Keratinocyte (primary cell): ENCODE measurements around the gene RASIP1. TPM values are rescaled to one million over a fixed set of nuclear protein-coding genes. Genes with fewer than 3 reads are reported as not detected.
"Not testable (repeated sequence)": the region's sequence is repeated elsewhere in the genome, so short reads cannot be mapped to it uniquely, and the experiment has no call there.

Source experiments
- DNase-seq: peaks from one replicate; pipeline ENCODE4 v3.0.0-alpha.2; 2011; ENCODE audit warnings: low read depth, missing footprints, low spot score
- FAIRE-seq: peaks from 2 replicates; lab custom pipeline; 2011; peaks lifted over from hg19 to GRCh38; lab: Jason Lieb, UNC
- H2AFZ ChIP-seq: 2 replicates; pipeline ENCODE4 v1.6.0; 2012; ENCODE audit warnings: low read length, control low read depth, inconsistent platforms; ENCODE audit not compliant: control insufficient read depth
- H3K27ac ChIP-seq: 2 replicates; pipeline ENCODE4 v1.5.1; 2011; ENCODE audit warnings: low read length; ENCODE audit not compliant: control insufficient read depth, insufficient read depth
- H3K27me3 ChIP-seq: 3 replicates; pipeline ENCODE4 v1.6.0; 2011; ENCODE audit warnings: low read length; ENCODE audit not compliant: control insufficient read depth, insufficient read depth; ENCODE audit errors: extremely low read depth
- H3K36me3 ChIP-seq, 2 experiments: 2 replicates in 1 of 2; 3 replicates in 1 of 2; pipeline ENCODE4 v1.5.1; 2011; ENCODE audit warnings: low read length in 2 of 2, mild to moderate bottlenecking in 1 of 2; ENCODE audit not compliant: control insufficient read depth in 2 of 2, insufficient read depth in 2 of 2; ENCODE audit errors: extremely low read depth in 1 of 2
- H3K4me1 ChIP-seq: 3 replicates; pipeline ENCODE4 v1.5.1; 2011; ENCODE audit warnings: low read length; ENCODE audit not compliant: control insufficient read depth, insufficient read depth; ENCODE audit errors: extremely low read depth
- H3K4me2 ChIP-seq: 3 replicates; pipeline ENCODE4 v1.6.0; 2011; ENCODE audit warnings: low read depth, low read length; ENCODE audit not compliant: control insufficient read depth, insufficient read depth; ENCODE audit errors: extremely low read depth
- H3K4me3 ChIP-seq, 3 experiments: fragments of 200-600 bp in 1 of 3; sonication (generic) in 1 of 3; 2 replicates in 2 of 3; 3 replicates in 1 of 3; pipeline ENCODE4 v1.5.1; 2011 to 2016; ENCODE audit warnings: low read length in 3 of 3, mild to moderate bottlenecking in 3 of 3, control low read depth in 2 of 3, inconsistent platforms in 1 of 3, low read depth in 1 of 3, mixed read lengths in 1 of 3, mixed run types in 1 of 3, moderate library complexity in 1 of 3; ENCODE audit not compliant: control insufficient read depth in 2 of 3, insufficient read depth in 2 of 3; ENCODE audit errors: extremely low read depth in 1 of 3
- H3K79me2 ChIP-seq: 2 replicates; pipeline ENCODE4 v1.6.0; 2012; ENCODE audit warnings: low read length; ENCODE audit not compliant: control insufficient read depth, insufficient read depth
- H3K9ac ChIP-seq: 3 replicates; pipeline ENCODE4 v1.6.0; 2011; ENCODE audit warnings: low read length; ENCODE audit not compliant: control insufficient read depth, insufficient read depth; ENCODE audit errors: extremely low read depth
- H3K9me1 ChIP-seq: 3 replicates; pipeline ENCODE4 v1.6.0; 2011; ENCODE audit warnings: low read length; ENCODE audit not compliant: control insufficient read depth, insufficient read depth; ENCODE audit errors: extremely low read depth
- H3K9me3 ChIP-seq: 2 replicates; pipeline ENCODE4 v1.5.1; 2012; ENCODE audit warnings: low read depth, low read length; ENCODE audit not compliant: control insufficient read depth
- H4K20me1 ChIP-seq: 3 replicates; pipeline ENCODE4 v1.6.0; 2011; ENCODE audit warnings: low read length; ENCODE audit not compliant: control insufficient read depth, insufficient read depth; ENCODE audit errors: extremely low read depth
- EZH2 ChIP-seq: IDR thresholded peaks from one replicate; pipeline ENCODE4 v1.6.1; 2012; ENCODE audit warnings: inconsistent platforms, mild to moderate bottlenecking, low read length, moderate library complexity
- dilution Hi-C: fragments of 300-500 bp; cut with MboI; formaldehyde crosslinking; loops from one replicate; pipeline ENCODE4 v1.7.0; 2020; ENCODE audit warnings: low sequenced_read_pairs; ENCODE audit not compliant: extremely low pct_ligation_motif_present
- polyA plus RNA-seq, 5 experiments: library from polyadenylated mRNA; depleted of rRNA in 3 of 5; stranded (reverse) in 3 of 5; stranded (forward) in 1 of 5; unstranded in 1 of 5; fragments of >200 nt; gene quantifications; 1 replicate in 1 of 5; 2 replicates in 3 of 5; 3 replicates in 1 of 5; pipeline versions ENCODE4 v1.2.1 to v1.2.3, GENCODE V29; 2011 to 2012; ENCODE audit warnings: missing spikeins in 2 of 5, low read depth in 1 of 5, low replicate concordance in 1 of 5
- TF ChIP-seq, protein P1 (sequence below), 3 experiments: IDR thresholded peaks in 1 of 3; conservative IDR thresholded peaks in 1 of 3; optimal IDR thresholded peaks in 1 of 3; 2 replicates in 2 of 3; 3 replicates in 1 of 3; pipeline versions ENCODE3 to v1.5.1; 2011; ENCODE audit warnings: low read length in 3 of 3, mild to moderate bottlenecking in 3 of 3, moderate library complexity in 2 of 3, control low read depth in 1 of 3, inconsistent platforms in 1 of 3; ENCODE audit not compliant: insufficient read depth in 2 of 3; ENCODE audit errors: extremely low read depth in 1 of 3

The RASIP1 gene
- polyA plus RNA-seq, 1 donor (not counting 4 experiments of a cell fraction or from before 2014, with no cell fraction given): 2.3 TPM

DNA sequence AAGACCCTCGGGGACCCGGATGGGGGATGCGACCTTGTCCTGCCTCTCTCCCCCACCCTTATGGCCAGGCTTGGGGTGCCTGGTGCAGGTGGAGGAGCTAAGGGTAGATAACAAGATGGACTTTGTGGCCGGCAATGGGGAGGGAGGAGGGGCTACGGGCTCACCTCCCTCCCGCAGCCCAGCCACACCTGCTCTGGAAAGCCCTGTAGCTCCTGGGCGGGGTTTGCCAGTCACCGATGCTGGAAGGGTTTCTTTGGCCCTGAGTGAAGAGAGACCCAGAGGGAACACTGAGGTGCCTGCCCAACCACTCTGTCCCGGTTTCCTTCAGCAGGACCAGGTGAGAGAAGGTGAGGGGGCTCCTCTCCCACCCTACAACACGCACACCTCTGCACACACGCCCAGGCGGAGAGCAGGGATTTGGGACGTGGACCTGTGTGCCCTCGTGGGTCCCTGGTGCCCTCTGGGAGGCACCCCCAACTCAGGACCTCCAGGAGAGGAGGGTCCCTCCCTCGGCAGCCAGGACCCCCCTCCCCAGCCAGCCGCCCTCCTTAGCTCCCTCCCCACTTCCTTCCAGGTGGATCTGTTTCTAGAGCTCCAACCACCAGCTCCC is 44.6 kb downstream of the RASIP1 start, which contains the start of gene FUT2:
TSS of gene FUT2 (plus strand) at position 229 of the 610 bp plus-strand sequence. CDS start 6,986 bp downstream, outside the sequence.
- Histone ChIP-seq H3K4me2 (peak within 1 kb of the TSS; percentile 95), H3K9me3 (no peaks in the 10 kb centered on the region), H3K36me3 (no peaks in the 10 kb centered on the region), H3K9ac (peak within 1 kb of the TSS; percentile 60), H3K27ac (peak within 1 kb of the TSS; percentile 36), H3K27me3 (no peaks in the 10 kb centered on the region), H2AFZ (peak within 1 kb of the TSS; percentile 83), H4K20me1 (no peaks in the 10 kb centered on the region), H3K79me2 (no peaks in the 10 kb centered on the region), H3K4me3 (peak within 1 kb of the TSS; percentile 48 to 70 (median 67)), H3K9me1 (no peaks in the 10 kb centered on the region), H3K4me1 (peaks cover 26% of the 10 kb centered on the region)
- TF ChIP-seq, protein P1, sequence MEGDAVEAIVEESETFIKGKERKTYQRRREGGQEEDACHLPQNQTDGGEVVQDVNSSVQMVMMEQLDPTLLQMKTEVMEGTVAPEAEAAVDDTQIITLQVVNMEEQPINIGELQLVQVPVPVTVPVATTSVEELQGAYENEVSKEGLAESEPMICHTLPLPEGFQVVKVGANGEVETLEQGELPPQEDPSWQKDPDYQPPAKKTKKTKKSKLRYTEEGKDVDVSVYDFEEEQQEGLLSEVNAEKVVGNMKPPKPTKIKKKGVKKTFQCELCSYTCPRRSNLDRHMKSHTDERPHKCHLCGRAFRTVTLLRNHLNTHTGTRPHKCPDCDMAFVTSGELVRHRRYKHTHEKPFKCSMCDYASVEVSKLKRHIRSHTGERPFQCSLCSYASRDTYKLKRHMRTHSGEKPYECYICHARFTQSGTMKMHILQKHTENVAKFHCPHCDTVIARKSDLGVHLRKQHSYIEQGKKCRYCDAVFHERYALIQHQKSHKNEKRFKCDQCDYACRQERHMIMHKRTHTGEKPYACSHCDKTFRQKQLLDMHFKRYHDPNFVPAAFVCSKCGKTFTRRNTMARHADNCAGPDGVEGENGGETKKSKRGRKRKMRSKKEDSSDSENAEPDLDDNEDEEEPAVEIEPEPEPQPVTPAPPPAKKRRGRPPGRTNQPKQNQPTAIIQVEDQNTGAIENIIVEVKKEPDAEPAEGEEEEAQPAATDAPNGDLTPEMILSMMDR (optimal IDR thresholded peaks at IDR 0.05 in 1 of 3, IDR thresholded peaks at IDR 0.05 in 1 of 3, conservative IDR thresholded peaks at IDR 0.05 in 1 of 3; ENCODE audit: extremely low read depth in 1 of 3, insufficient read depth in 2 of 3, low read length in 3 of 3): no peak
- TF ChIP-seq EZH2: no peak
- FAIRE-seq (no peak), DNase-seq (no peak)
- dilution Hi-C loops: no loop called here

- H3K9me3 ChIP-seq, dilution Hi-C loops, H3K4me2 ChIP-seq, H2AFZ ChIP-seq, H3K9ac ChIP-seq, H3K79me2 ChIP-seq, H4K20me1 ChIP-seq, H3K27me3 ChIP-seq, FAIRE-seq, H3K27ac ChIP-seq, DNase-seq, H3K9me1 ChIP-seq, H3K4me3 ChIP-seq, H3K36me3 ChIP-seq: not testable (repeated sequence)
- peaks cover 21% of the 10 kb centered on the region for H3K4me1 ChIP-seq
These were observed 46.8 kb downstream of the RASIP1 start for GRCh38 chr19:48693629-48694028.

- no peak for DNase-seq
- Histone ChIP-seq H2AFZ (no peak overlapping the region), H3K27ac (no peak overlapping the region), H3K36me3 (no peaks in the 10 kb centered on the region), H3K9ac (no peak overlapping the region), H3K27me3 (no peaks in the 10 kb centered on the region), H3K4me1 (no peaks in the 10 kb centered on the region), H3K9me1 (no peaks in the 10 kb centered on the region), H4K20me1 (no peaks in the 10 kb centered on the region), H3K79me2 (no peaks in the 10 kb centered on the region), H3K4me2 (no peak overlapping the region), H3K4me3 (no peak overlapping the region), H3K9me3 (no peaks in the 10 kb centered on the region)
- no peak for FAIRE-seq
- dilution Hi-C loops: no loop called here
- TF ChIP-seq EZH2: no peak
- TF ChIP-seq, protein P1 (optimal IDR thresholded peaks at IDR 0.05 in 1 of 3, IDR thresholded peaks at IDR 0.05 in 1 of 3, conservative IDR thresholded peaks at IDR 0.05 in 1 of 3; ENCODE audit: extremely low read depth in 1 of 3, insufficient read depth in 2 of 3, low read length in 3 of 3): no peak
These were observed 51.0 kb downstream of the RASIP1 start for GRCh38 chr19:48689449-48689848.
